ENCODE data around the gene LENEP.
A peak's percentile ranks its signal among the peaks of the same experiment; 100 is the strongest.

Gene LENEP

DNA sequence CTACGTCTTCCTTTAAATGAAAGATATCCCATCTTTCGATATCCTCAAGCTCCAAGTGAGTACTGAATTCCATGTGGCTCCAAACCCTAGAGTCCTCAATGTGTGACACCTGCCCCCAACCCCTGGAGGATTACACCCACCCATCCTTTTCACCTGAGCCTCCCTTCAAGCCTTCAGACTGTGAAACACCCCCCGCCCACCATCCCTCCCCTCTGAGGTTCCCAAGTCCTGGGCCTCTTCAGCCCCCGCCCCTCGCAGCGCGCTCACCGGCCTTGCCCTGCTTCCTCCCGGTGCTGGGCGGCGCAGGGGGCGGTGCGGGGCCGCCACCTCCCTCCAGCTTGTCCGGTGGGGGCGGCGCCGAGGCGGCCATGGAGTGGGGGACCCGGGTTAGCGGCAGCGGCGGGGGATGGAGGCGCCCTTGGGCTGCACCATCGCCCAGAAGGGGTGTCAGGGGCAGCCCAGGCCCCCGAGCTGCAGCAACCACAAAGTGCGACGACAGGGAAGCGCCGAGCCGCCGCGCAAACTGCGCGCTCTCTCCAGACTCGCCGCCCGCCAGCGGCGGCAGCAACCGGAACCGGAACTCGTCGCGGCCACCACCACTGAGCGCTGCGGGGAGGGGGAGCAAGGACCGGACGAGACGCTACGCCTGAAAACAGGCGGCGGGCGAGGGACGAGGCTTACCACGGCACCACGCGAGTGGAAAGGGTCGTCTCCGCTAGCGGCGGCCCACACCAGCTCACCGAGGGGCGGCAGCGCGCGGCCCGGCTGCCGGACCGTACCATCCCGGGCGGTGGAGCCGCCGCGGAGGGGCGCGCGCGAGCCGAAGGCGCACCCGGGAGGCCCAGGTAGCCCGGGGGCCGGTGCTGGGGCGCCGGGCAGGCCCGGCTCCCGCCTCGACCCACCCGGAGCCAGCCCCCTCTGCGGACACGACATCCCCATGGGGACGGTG is 31.9 kb upstream of the LENEP start, which contains the start of gene PYGO2:
Gene PYGO2 (minus strand): TSS at position 576 of the 949 bp plus-strand sequence. CDS start 206 bp downstream, at position 370.
- Histone ChIP-seq H3K9ac (ENCODE audit: low read depth, low read length) (peak within 1 kb of the TSS; percentile 94), H3K27me3 (ENCODE audit: insufficient read depth, low read length) (no peaks in the 10 kb centered on the region), H3K27ac (ENCODE audit: low read depth, low read length) (peak within 1 kb of the TSS; percentile 93), H3K4me1 (ENCODE audit: insufficient read depth, low read length) (peaks cover 19% of the 10 kb centered on the region; the same call in 1 of the 2 replicates), H3K9me3 (ENCODE audit: insufficient read depth, low read depth, low read length) (no peaks in the 10 kb centered on the region), H3K4me3 (ENCODE audit: low read length) (peak within 1 kb of the TSS; percentile 75), H3K36me3 (ENCODE audit: insufficient read depth, low read length) (peaks cover 58% of the 10 kb centered on the region)
- WGBS = 1% methylated on average over 93 of the region's 93 CpGs

DNA sequence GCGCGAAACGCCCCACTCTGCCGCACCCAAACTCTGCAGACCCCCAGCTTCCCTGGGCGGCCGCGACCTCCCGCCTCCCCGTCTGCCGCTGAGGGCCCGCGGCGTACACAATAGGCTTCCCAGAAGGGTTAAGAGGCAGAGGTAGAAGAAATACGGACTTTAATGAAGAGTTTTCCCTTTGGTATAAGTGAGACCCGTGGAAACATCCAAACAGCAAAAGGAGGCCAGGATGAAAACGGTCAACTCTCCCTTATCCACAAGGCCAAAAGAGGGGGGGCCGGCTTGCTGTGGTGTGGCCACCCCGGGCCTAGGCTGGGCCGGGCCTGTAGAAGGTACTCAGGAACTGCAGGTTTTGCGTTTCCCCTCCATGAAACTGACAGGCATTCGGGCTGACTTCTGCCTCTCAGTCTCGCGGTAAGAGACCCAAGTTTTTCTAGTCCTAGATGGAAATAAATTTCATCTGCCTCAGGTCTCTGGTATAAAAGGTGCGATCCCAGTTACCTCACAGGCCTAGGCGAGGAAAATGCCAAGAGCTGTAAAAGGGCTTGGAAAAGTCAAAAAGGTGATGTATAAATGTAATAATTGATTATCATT is 31.1 kb upstream of the LENEP start:
- H3K9me3 ChIP-seq (ENCODE audit: insufficient read depth, low read depth, low read length) = no peaks in the 10 kb centered on the region
- H3K36me3 ChIP-seq (ENCODE audit: insufficient read depth, low read length) = peaks cover 65% of the 10 kb centered on the region
- peak overlapping the region; percentile 94 for H3K9ac ChIP-seq (ENCODE audit: low read depth, low read length)
- no peaks in the 10 kb centered on the region for H3K27me3 ChIP-seq (ENCODE audit: insufficient read depth, low read length)
- peak overlapping the region; percentile 75 for H3K4me3 ChIP-seq (ENCODE audit: low read length)
- 15% methylated on average over 25 of the region's 25 CpGs for WGBS
- peak overlapping the region; percentile 93 for H3K27ac ChIP-seq (ENCODE audit: low read depth, low read length)
- peaks cover 12% of the 10 kb centered on the region; the same call in 1 of the 2 replicates for H3K4me1 ChIP-seq (ENCODE audit: insufficient read depth, low read length)

DNA sequence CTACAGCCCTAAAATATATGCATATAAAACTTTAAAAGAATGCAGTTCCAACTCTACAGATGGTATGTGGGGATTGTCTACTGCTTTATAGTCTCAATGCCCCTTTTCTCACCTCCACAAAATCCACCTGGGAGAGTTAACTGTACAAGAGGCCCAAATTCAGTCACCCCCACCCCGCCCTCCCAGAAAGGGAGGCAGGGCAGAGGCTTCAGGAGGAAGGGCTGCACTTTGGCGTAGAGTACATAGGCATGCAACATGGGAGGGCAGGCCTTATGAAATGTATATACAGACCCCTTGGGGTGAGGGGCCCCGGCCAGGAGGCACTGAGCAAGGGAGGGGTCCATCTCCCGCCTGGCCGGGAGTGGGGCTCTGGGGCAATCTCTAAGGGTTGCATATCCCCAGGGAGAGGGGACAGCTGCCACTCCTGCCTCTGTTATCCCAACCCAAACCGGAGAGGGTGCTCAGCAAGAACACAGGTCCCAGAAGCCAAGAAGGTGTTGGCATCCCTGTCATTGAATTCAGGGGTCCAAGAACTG is 30.5 kb upstream of the LENEP start:
- peak overlapping the region; percentile 30; the same call in 1 of the 2 replicates for H3K27ac ChIP-seq (ENCODE audit: low read depth, low read length)
- no peaks in the 10 kb centered on the region for H3K9me3 ChIP-seq (ENCODE audit: insufficient read depth, low read depth, low read length)
- no peaks in the 10 kb centered on the region for H3K27me3 ChIP-seq (ENCODE audit: insufficient read depth, low read length)
- H3K4me1 ChIP-seq (ENCODE audit: insufficient read depth, low read length) = peaks cover 7% of the 10 kb centered on the region; the same call in 1 of the 2 replicates
- 0 out of 2 replicates have a peak overlapping the region, but pooled peaks have one; percentile 94 for H3K9ac ChIP-seq (ENCODE audit: low read depth, low read length)
- H3K4me3 ChIP-seq (ENCODE audit: low read length) = peak overlapping the region; percentile 75
- H3K36me3 ChIP-seq (ENCODE audit: insufficient read depth, low read length) = peaks cover 72% of the 10 kb centered on the region
- 76% methylated on average over 6 of the region's 6 CpGs for WGBS

DNA sequence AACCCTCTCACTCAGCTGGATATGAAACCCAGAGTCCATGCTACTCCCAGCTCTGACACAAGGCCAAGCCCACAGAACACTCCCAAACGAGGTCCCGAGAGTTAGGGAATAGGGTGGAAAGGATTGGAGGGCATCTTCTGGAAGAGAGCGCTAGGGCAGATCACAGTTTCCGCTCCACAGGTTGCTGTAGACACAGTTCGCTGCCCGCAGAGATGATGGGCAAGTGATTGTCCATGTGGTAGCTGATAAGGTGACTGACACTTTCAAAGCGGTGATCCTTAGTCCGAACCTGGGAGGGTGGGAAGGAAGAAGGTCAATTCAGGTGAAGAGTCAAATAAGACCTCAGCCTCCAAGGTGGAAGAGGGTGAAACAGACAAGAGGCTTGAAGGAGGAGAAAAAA is 29.7 kb upstream of the LENEP start:
- Histone ChIP-seq H3K27ac (ENCODE audit: low read depth, low read length) (no peak overlapping the region), H3K27me3 (ENCODE audit: insufficient read depth, low read length) (no peaks in the 10 kb centered on the region), H3K9me3 (ENCODE audit: insufficient read depth, low read depth, low read length) (no peaks in the 10 kb centered on the region), H3K36me3 (ENCODE audit: insufficient read depth, low read length) (peaks cover 71% of the 10 kb centered on the region), H3K4me3 (ENCODE audit: low read length) (no peak overlapping the region), H3K4me1 (ENCODE audit: insufficient read depth, low read length) (peaks cover 9% of the 10 kb centered on the region; the same call in 1 of the 2 replicates), H3K9ac (ENCODE audit: low read depth, low read length) (no peak overlapping the region)
- WGBS = 92% methylated on average over 8 of the region's 8 CpGs

DNA sequence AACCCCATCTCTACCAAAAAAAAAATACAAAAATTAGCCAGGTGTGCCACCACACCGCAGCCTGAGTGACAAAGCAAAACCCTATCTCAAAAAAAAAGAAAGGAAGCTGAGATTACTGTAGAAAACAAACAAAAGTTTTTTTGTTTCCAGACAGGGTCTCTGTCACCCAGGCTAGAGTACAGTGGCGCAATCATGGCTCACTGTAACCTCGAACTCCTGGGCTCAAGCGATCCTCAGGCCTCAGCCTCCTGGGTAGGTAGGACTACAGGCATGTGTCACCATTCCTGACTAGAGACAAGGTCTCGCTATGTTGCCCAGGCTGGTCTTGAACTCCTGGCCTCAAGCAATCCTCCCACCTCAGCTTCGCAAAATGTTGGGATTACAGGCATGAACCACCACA is 29.0 kb upstream of the LENEP start:
- no peak overlapping the region for H3K9ac ChIP-seq (ENCODE audit: low read depth, low read length)
- H3K4me3 ChIP-seq (ENCODE audit: low read length) = no peak overlapping the region
- H3K9me3 ChIP-seq (ENCODE audit: insufficient read depth, low read depth, low read length) = no peaks in the 10 kb centered on the region
- no peaks in the 10 kb centered on the region for H3K27me3 ChIP-seq (ENCODE audit: insufficient read depth, low read length)
- H3K27ac ChIP-seq (ENCODE audit: low read depth, low read length) = no peak overlapping the region
- 95% methylated on average over 6 of the region's 6 CpGs for WGBS
- H3K36me3 ChIP-seq (ENCODE audit: insufficient read depth, low read length) = peaks cover 64% of the 10 kb centered on the region
- peaks cover 15% of the 10 kb centered on the region; the same call in 1 of the 2 replicates for H3K4me1 ChIP-seq (ENCODE audit: insufficient read depth, low read length)

DNA sequence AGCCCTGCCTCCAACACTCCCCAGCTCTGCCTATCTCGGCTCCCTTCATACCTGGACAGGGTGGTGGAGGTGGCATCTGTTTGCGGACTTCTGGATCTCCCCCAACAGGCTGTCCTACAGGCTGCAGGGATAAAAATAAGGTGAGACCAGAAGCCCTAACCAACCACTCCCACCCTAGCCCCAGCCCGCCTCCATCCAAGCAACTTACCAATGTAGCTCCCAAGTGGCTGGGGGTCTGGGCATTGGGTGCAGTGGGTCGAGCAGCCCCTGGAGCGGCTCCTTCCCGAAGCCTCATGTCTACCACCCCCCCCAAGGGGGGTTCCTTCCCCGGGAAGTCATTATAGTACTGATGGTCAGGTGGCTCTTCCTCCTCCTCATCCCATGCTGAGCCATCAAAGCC is 27.3 kb upstream of the LENEP start:
- WGBS = 98% methylated on average over 5 of the region's 7 CpGs
- Histone ChIP-seq H3K9ac (ENCODE audit: low read depth, low read length) (no peak overlapping the region), H3K27ac (ENCODE audit: low read depth, low read length) (no peak overlapping the region), H3K36me3 (ENCODE audit: insufficient read depth, low read length) (peaks cover 60% of the 10 kb centered on the region), H3K4me1 (ENCODE audit: insufficient read depth, low read length) (peaks cover 10% of the 10 kb centered on the region; the same call in 1 of the 2 replicates), H3K4me3 (ENCODE audit: low read length) (no peak overlapping the region), H3K9me3 (ENCODE audit: insufficient read depth, low read depth, low read length) (no peaks in the 10 kb centered on the region), H3K27me3 (ENCODE audit: insufficient read depth, low read length) (no peaks in the 10 kb centered on the region)

DNA sequence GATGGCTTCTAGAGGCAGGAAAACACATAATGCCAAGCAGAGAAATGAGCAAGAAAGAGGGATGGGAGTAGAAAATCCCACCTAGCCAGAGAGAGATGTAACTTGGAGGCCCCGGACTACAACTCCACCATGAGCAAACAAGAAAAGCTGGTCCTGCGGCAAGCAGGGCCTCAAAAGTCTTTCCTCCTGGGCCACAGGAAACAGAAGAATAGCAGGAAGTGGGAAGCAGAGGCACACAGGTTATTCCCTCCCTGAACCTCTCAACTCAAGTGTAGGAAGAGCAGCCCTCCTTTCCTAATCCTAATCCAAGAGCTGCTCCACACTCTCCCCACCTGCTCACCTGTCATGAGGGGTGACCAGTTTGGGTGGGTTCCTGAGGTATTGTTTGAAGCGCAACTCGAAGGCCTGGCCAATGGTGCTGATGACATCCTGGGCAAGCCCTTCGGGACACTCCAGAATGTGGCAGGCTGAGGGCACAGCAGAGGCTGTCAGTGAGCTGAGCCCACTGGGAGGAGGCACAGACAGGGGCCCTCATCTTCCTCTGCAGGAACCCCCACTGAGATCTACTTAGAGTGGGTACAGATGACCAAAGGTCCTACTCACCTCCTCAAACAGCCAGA is 25.9 kb upstream of the LENEP start:
- no peaks in the 10 kb centered on the region for H3K27me3 ChIP-seq (ENCODE audit: insufficient read depth, low read length)
- peaks cover 58% of the 10 kb centered on the region for H3K36me3 ChIP-seq (ENCODE audit: insufficient read depth, low read length)
- H3K9ac ChIP-seq (ENCODE audit: low read depth, low read length) = no peak overlapping the region
- no peak overlapping the region for H3K27ac ChIP-seq (ENCODE audit: low read depth, low read length)
- H3K4me1 ChIP-seq (ENCODE audit: insufficient read depth, low read length) = peaks cover 21% of the 10 kb centered on the region
- H3K9me3 ChIP-seq (ENCODE audit: insufficient read depth, low read depth, low read length) = no peaks in the 10 kb centered on the region
- no peak overlapping the region for H3K4me3 ChIP-seq (ENCODE audit: low read length)
- WGBS = 95% methylated on average over 5 of the region's 5 CpGs

DNA sequence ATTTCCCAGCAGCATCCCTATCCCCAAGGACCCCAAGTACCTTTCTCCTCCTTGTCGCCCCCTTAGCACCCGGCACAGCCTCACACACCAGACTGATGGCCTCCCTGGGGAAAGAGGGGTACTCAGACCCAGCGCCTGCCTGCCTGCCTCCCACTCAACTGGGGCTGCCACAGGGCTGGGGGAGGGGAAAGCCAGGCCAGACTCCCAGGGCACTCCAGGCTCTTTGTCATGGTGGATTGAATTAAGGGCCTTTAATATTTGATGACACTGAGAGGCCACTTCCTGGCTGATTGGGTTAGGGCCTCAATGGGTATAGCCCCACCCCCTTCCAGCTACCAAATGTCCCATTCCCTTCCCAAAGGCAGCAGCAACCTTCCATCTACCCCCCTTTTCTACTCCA is 24.7 kb upstream of the LENEP start:
- WGBS = 80% methylated on average over 3 of the region's 3 CpGs
- Histone ChIP-seq H3K9ac (ENCODE audit: low read depth, low read length) (peak overlapping the region; percentile 73; the same call in 1 of the 2 replicates), H3K9me3 (ENCODE audit: insufficient read depth, low read depth, low read length) (no peaks in the 10 kb centered on the region), H3K36me3 (ENCODE audit: insufficient read depth, low read length) (peaks cover 46% of the 10 kb centered on the region), H3K4me1 (ENCODE audit: insufficient read depth, low read length) (peaks cover 25% of the 10 kb centered on the region), H3K27ac (ENCODE audit: low read depth, low read length) (no peak overlapping the region), H3K27me3 (ENCODE audit: insufficient read depth, low read length) (no peaks in the 10 kb centered on the region), H3K4me3 (ENCODE audit: low read length) (peak overlapping the region; percentile 71)

DNA sequence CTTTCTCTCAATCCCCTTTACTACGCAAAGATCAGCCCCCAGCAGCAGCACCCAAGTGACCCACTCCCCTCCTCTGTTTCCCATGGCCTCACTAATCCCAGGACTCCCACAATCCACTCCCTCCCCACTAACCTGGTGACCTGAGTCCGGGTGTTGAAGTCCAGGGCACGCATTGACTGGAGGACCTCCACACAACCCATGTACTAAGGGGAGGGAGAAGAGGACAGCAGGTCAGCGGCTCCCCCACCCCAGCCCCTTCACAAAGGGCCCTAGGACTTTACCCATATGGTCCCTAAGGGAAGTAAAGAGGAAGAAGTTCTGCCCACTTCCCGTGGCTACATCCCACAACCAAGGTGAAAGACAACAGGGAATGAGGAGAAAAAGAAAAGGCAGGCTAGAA is 24.1 kb upstream of the LENEP start:
- H3K27ac ChIP-seq (ENCODE audit: low read depth, low read length) = no peak overlapping the region

DNA sequence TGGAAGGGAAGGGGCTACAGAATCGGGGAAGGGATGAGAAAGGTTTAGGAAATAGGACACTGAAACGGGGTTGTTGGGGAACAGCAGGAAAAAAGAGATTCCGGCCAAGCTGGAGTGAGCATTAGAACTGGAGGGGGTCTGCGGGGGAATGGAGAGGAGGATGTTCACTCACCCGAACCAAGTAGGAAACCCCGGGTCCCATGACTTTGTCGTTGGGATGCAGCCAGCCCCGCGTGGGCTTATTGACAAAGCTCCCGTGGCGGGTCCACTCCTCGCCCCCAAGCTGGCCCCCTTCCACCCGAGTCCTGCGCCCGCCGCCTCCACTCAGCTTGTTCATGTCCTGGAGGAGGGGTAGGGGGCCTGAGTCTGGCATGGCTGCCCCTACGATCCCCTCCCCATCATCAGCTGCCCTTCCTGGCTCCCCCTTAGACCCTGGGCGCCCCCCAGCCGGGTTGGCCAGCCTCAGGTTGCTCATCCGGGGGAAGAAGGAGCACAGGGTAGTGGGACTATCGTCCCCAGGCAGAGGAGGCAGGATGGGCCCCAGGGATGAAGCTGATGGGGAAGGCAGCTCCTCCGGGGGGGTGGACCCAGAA is 23.4 kb upstream of the LENEP start:
- Histone ChIP-seq H3K27me3 (ENCODE audit: insufficient read depth, low read length) (no peaks in the 10 kb centered on the region), H3K9me3 (ENCODE audit: insufficient read depth, low read depth, low read length) (no peaks in the 10 kb centered on the region), H3K27ac (ENCODE audit: low read depth, low read length) (peak overlapping the region; percentile 100), H3K4me3 (ENCODE audit: low read length) (peak overlapping the region; percentile 71), H3K9ac (ENCODE audit: low read depth, low read length) (peak overlapping the region; percentile 73), H3K36me3 (ENCODE audit: insufficient read depth, low read length) (peaks cover 34% of the 10 kb centered on the region), H3K4me1 (ENCODE audit: insufficient read depth, low read length) (peaks cover 25% of the 10 kb centered on the region)
- 6% methylated on average over 21 of the region's 22 CpGs for WGBS

More for the DNA sequence above, 24.1 kb upstream of the LENEP start:
- no peaks in the 10 kb centered on the region for H3K27me3 ChIP-seq (ENCODE audit: insufficient read depth, low read length)
- WGBS = 13% methylated on average over 3 of the region's 5 CpGs
- H3K9me3 ChIP-seq (ENCODE audit: insufficient read depth, low read depth, low read length) = no peaks in the 10 kb centered on the region
- peaks cover 41% of the 10 kb centered on the region for H3K36me3 ChIP-seq (ENCODE audit: insufficient read depth, low read length)
- H3K4me3 ChIP-seq (ENCODE audit: low read length) = peak overlapping the region; percentile 71
- H3K4me1 ChIP-seq (ENCODE audit: insufficient read depth, low read length) = peaks cover 25% of the 10 kb centered on the region
- H3K9ac ChIP-seq (ENCODE audit: low read depth, low read length) = peak overlapping the region; percentile 73; the same call in 1 of the 2 replicates

Measured in HUES64 (cell line).